DOHH2 (cell line): ENCODE data around the gene ACTL6B.

Experiments
- CTCF ChIP-seq: fragments of 200-600 bp; sonication (generic); IDR thresholded peaks from one replicate; pipeline ENCODE4 v1.5.1; 2014; ENCODE audit warnings: antibody characterized with exemption, mild to moderate bottlenecking, low read depth, low read length; ENCODE audit not compliant: poor library complexity, severe bottlenecking
- EZH2phosphoT487 ChIP-seq: fragments of 200-600 bp; sonication (generic); IDR thresholded peaks from 2 replicates; pipeline ENCODE4 v1.6.1; 2017; ENCODE audit warnings: borderline replicate concordance, mild to moderate bottlenecking, antibody characterized with exemption, low read length, moderate library complexity, mixed read lengths

- TF ChIP-seq CTCF, result peak; percentile 33
- no peak for TF ChIP-seq EZH2phosphoT487
Measured at GRCh38 chr7:100632951-100633717, 23.1 kb downstream of the ACTL6B start.
